AG08396 (cell line): Measurements from ENCODE around the gene FBXL17.

Source experiments
- DNase-seq: peaks from one replicate; pipeline ENCODE4 v3.0.0; 2012; ENCODE audit warnings: low spot score, mixed read lengths

FBXL17 gene

GRCh38 chr5:107900721-107901120 is 481.2 kb downstream of the FBXL17 start:
- no peak for DNase-seq

- no peak for DNase-seq
These were observed 487.5 kb downstream of the FBXL17 start for GRCh38 chr5:107894361-107894760.

DNA sequence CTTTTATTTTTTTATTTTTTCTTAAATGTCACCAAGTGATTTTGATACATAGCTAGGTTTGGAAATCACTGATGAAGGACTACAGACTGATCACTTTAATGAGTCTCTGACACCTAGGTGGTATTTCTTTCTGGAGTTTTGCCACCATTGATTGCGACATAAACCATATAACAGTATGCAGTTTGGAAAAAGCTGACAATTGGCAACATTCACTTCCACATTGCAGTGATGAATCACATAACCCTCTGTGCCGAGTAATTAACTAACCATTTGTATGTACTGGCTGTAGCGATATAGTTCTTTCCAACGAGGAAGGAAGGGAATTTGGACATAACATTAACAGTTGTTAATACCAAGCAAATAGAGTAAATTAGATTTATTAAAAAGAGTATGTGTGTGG is 488.3 kb downstream of the FBXL17 start:
- DNase-seq, result no peak

DNA sequence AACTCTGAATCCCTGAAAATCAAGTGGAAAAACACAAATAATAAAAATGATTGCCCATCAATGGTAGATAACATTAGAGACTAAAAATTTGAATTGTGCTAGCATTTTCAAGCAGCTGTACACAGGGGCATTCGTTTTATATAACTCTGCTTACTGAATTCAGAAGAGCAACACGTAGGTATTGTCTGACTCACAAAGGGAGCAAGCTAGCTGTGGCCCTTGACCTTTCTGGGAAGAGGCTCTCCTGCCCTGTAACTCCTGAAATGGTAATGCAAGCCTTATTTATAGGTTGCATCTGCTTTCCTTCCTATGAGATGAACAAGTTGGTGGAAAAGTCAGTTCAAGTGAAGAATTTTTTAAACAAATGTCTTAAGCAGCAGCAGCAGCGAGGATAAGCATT is 492.5 kb downstream of the FBXL17 start:
- no peak for DNase-seq

DNA sequence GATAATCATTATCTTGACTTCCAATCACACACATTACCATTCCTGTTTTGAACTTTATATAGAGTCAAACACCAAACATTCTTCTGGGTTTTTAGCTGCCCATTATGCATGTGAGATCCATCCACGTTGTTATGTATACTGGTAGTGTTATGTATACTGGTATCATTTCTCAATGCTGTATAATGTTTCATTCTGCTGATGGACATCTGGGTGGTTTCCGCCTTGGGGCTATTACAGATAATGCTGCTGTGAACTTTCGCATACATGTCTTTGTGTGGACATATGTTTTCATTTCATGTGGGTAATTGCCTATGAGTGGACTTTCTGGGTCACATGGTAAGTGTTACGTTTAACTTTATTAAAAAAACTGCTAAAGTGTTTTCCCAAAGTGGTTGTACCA is 493.4 kb downstream of the FBXL17 start:
- no peak for DNase-seq

DNA sequence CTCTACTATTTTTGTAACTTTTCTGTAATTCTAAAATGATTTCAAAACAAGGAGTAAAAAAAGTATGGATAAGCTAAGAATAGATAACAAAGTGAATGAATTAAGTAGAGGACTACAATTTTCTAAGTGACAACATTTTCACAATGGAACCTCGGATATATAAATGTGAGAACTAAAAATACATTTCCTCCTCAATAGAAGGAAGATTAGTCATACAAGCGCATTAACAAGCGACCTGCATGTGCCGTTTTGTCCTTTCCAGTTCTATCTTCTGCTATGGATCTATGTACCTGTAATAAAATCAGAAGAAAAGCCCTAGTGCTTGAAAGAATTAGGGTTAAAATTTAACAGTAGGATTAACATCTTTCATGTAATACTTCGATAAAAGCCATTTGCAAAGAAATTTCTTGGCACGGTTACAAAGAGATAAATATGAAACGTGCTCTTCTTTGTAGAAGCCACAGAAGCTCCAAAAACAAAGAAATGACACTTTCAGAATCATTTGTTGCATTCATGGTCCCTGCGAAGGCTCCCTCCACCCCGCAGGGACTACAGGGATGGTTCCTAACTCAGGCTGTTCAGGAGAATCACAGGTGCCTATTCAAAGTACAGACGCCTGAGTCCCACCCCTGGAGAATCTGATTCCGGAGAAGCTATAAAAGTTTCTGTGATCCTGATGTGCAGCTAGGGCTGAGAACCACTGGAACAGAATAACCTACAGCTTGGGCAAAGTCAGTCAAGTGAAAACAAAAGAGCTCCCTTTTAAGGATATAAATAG is 494.5 kb downstream of the FBXL17 start:
- DNase-seq, result no peak

DNA sequence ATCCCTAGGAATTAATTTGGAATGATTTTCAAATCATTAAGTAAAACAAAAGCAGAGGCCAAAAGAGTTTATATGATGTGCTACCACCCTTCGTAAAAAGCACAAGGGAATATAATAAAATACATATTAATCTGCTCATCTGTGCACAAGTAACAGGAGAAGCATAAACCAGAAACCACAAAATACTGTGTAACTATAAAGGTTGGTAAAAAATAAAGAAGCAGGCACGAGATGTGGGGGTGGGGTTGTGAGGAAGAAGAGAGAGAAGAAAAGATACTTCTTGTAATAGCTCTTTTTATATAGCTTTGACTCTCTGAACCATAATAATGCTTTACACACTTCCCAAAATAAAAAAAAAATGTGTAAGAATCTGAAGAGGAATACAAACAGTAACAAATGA is 496.3 kb downstream of the FBXL17 start:
- DNase-seq, result no peak

GRCh38 chr5:107884871-107885270 is 497.0 kb downstream of the FBXL17 start:
- DNase-seq, result no peak

- no peak for DNase-seq
These were observed 503.2 kb downstream of the FBXL17 start for GRCh38 chr5:107878661-107879060.

- DNase-seq, result no peak
These were observed 505.0 kb downstream of the FBXL17 start for GRCh38 chr5:107876906-107877305.

DNA sequence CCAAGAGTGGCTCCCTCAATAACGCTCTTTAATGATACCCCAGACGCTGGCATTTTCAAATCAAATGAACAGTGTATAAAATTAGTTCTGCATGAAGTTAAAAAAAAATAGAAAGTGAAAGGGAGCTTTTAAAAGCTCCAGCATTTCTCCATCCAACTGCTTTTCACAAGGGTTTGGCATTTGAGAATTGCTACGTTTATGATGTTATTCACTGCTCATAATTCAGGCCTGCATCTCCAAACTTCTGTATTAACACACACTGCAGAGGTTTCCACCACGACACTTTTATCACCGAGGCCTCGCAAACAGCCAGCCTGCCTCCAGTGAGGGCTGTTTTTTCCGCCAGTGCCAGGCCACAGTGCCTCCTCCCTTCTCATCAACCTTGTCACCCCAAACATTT is 505.6 kb downstream of the FBXL17 start:
- DNase-seq, result no peak

- DNase-seq, result peak; percentile 56
These were observed 506.1 kb downstream of the FBXL17 start for GRCh38 chr5:107875833-107876232.

GRCh38 chr5:107874795-107875194 is 507.1 kb downstream of the FBXL17 start:
- DNase-seq, result peak; percentile 17

- DNase-seq, result no peak
These were observed 508.0 kb downstream of the FBXL17 start for GRCh38 chr5:107873877-107874276.

- DNase-seq, result no peak
These were observed 510.9 kb downstream of the FBXL17 start for GRCh38 chr5:107871023-107871422.

DNA sequence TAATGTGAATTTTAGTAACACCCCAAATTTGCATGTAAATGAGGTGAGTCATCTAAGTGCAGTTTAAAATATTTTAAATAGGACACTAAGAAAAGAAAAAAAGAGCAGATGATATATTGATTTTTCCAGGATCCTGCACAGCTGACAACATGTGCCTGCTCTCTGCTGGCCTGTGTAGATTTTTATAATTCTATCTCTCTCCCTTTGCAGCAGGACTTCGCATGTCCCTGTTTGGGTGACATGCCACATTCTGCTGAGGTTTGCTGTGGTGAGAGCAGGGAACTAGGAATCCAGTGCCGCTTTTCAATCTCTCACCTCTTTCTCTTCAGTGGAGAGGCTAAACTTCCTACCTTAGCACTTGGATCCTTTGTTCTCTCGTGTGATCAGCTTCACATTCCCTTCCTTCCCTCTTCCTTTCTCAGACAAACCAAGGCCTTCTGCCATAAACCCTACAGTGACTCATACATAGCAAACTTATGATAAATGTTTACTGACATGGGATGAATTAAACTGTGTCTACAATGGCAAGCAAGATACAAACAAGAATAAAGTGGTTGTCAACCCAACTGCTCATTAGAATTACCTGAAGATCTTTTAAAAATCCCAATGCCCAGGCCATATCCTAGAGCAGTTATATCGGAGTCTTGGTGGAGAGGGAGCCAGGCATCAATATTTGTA is 512.3 kb downstream of the FBXL17 start:
- DNase-seq, result peak; percentile 43

GRCh38 chr5:107868650-107869409 is 513.1 kb downstream of the FBXL17 start:
- no peak for DNase-seq

DNA sequence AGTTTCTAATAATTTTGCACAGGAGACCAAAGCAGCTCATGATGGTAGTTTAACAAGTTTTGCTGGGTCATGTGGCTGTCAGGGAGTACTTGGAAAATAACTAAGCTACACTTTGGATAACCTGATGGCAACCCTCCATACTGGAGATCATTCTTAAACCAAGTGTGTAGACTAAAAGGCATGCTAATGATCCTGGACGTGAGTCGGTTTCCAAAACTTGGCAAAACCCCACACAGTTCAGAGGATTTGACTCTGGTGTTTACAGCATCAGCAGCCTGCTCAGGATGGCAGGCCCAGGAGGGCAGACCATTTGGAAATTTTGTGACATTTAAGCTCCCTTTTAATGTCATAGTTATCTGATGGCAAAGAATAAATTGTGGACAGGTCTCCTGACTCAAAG is 514.6 kb downstream of the FBXL17 start:
- no peak for DNase-seq

DNA sequence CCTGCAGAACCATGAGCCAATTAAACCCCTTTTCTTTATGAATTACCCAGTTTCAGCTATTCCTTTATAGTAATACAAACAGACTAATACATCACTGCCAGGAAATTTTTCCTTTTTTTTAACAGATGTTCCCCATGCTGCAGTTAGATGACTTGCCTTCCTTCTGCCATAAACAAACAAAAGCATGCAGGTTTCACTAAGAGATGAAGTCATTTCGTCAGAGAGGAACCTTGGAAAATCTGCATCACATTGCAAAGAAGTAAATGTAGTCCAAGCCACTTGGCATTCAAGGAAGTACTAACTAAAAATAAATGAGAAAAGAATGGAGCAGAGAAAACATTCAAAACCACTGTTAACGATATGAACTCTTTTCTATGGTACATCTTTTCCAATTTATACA is 517.1 kb downstream of the FBXL17 start:
- DNase-seq, result peak; percentile 24

DNA sequence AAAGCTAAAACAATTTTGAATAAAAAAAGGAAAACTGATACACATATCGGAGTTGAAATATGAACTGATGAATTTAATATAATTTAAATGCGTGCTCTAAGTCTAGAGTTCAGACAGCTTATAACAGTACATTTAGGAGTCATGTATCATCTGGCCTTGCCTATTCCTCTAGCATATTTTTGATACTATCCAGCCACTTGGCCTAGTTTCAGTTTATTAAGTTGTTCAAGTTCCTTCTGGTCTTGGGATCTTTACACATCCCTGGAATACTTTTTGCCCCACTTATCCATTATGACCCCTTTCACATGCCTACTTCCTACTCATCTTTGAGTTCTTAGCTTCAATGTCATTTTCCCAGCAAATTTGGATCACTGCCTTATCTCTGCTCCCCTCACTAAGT is 518.8 kb downstream of the FBXL17 start:
- no peak for DNase-seq

DNA sequence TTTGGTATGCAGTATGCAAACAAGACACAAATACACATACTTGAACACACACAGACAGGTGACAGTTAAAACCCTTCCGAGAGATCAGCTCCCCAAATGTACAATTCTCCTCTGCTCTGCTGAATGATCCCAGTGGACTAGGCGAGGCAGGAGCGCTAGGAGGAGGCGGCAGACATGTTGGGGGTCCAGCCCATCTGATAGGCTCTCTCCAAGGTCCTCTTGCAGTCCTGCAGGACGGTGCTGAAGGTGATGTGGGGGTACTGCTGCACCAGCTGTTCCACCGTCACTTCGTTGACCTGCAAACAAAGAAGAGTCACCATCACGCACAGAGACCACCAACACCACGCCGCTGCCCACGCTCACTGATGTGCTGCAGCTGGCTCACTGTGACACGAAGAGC is 520.3 kb downstream of the FBXL17 start:
- DNase-seq, result no peak

DNA sequence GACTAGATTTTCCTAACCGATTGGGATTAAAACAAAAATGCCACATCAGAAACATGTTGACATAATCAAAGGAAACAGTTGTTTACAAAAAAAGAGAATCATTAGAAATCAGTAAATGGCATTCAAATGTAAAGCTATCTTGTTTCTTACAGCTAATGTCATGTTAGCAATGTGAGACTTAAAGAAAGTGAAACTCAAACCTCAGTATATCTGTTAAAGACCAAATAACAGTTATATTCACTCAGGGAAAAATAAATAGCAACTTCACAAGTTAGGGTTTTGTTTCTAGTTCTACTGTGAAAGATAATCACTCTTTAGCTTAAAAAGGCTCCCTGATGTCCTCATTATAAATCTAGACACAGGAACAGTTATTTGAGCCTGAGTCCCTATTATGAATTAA is 521.9 kb downstream of the FBXL17 start:
- DNase-seq, result no peak

GRCh38 chr5:107858788-107859187 is 523.1 kb downstream of the FBXL17 start:
- DNase-seq, result no peak
